Measurements from ENCODE around the gene LINC00305.

The LINC00305 gene

DNA sequence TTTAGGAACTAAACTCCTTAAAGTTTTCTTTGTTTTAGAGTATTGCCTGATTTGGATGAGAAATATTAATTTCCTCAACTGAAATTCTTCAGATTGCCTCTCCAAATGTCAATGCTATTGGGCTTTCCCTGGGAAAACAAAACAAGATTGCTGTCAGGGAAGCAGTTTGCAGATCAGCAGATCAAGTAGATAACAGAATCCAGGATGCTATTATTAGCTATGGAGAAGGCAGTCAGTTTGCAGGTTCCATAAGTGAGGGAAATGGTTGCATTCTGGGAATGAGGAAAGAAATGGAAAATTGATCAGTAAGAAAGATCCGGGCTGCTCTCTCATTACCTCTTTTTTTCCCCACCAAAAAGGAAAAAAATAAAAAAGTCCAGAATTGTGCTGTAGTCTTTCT lies 11.0 kb downstream of the LINC00305 start:
- H3K79me2 ChIP-seq (ENCODE audit: insufficient read depth, low read length) = no peaks in the 10 kb centered on the region
- H3F3A ChIP-seq (ENCODE audit: insufficient read depth) = no peaks in the 10 kb centered on the region
- H3K27ac ChIP-seq (ENCODE audit: low read depth, low read length) = no peak overlapping the region
- H4K20me1 ChIP-seq (ENCODE audit: low read depth, low read length) = no peaks in the 10 kb centered on the region
- H3K9ac ChIP-seq (ENCODE audit: low read length) = no peak overlapping the region
- H3K4me3 ChIP-seq (ENCODE audit: insufficient read depth, low read length, poor library complexity, severe bottlenecking) = no peak overlapping the region
- no peak overlapping the region for H3K4me2 ChIP-seq (ENCODE audit: low read depth, low read length, poor library complexity, severe bottlenecking)
- H3K27me3 ChIP-seq (ENCODE audit: low read length) = no peaks in the 10 kb centered on the region
- H3K9me2 ChIP-seq (replicated peaks; ENCODE audit: insufficient read depth, low read length) = no peaks in the 10 kb centered on the region
- no peak overlapping the region for H2AFZ ChIP-seq (ENCODE audit: low read depth, low read length, severe bottlenecking)
- no peak for TF ChIP-seq EZH2phosphoT487 (conservative IDR thresholded peaks at IDR 0.05; ENCODE audit: low read length)
- TF ChIP-seq, protein P1, sequence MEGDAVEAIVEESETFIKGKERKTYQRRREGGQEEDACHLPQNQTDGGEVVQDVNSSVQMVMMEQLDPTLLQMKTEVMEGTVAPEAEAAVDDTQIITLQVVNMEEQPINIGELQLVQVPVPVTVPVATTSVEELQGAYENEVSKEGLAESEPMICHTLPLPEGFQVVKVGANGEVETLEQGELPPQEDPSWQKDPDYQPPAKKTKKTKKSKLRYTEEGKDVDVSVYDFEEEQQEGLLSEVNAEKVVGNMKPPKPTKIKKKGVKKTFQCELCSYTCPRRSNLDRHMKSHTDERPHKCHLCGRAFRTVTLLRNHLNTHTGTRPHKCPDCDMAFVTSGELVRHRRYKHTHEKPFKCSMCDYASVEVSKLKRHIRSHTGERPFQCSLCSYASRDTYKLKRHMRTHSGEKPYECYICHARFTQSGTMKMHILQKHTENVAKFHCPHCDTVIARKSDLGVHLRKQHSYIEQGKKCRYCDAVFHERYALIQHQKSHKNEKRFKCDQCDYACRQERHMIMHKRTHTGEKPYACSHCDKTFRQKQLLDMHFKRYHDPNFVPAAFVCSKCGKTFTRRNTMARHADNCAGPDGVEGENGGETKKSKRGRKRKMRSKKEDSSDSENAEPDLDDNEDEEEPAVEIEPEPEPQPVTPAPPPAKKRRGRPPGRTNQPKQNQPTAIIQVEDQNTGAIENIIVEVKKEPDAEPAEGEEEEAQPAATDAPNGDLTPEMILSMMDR (IDR thresholded peaks at IDR 0.05; ENCODE audit: insufficient read depth, low read length, poor library complexity, severe bottlenecking) = no peak
- no peaks in the 10 kb centered on the region for H3K9me3 ChIP-seq (ENCODE audit: insufficient read depth, low read length)
- H3K36me3 ChIP-seq (ENCODE audit: low read length) = no peaks in the 10 kb centered on the region

DNA sequence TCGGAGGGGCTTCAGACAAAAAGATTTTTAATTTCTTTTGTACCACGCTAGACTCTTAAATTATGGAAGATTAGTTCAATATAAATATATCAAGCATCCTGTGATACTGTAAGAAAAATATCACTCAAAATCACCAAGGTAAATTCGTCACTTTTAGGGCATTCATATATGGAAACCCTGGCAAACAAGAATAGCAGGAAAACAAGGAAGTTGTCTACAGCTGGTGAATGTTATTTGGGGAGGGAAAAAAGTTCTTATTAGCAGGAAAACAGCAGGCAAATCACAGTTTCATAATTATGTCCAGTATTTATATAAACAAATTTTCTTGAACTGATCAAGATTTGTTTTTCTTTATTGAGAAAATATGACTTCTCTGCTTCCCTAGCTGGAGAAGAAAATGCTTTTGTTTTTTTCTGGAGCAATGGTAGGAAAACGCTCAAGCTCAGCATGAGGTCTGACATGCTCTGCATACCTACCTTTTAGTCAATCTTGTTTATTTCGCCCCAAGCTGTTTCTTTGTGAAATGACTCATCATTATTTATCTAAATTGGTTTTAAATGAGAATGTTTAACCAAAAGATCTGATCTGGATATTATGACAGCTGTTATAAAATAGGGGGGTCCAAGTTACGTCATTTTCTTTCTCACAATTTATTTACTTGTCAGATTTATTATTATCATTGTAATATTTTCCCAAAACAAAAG lies 14.7 kb downstream of the LINC00305 start:
- no peak overlapping the region for H3K4me2 ChIP-seq (ENCODE audit: low read depth, low read length, poor library complexity, severe bottlenecking)
- H3K9me2 ChIP-seq (replicated peaks; ENCODE audit: insufficient read depth, low read length) = no peaks in the 10 kb centered on the region
- H2AFZ ChIP-seq (ENCODE audit: low read depth, low read length, severe bottlenecking) = no peak overlapping the region
- no peaks in the 10 kb centered on the region for H3F3A ChIP-seq (ENCODE audit: insufficient read depth)
- no peaks in the 10 kb centered on the region for H3K79me2 ChIP-seq (ENCODE audit: insufficient read depth, low read length)
- H4K20me1 ChIP-seq (ENCODE audit: low read depth, low read length) = no peaks in the 10 kb centered on the region
- no peak overlapping the region for H3K4me3 ChIP-seq (ENCODE audit: insufficient read depth, low read length, poor library complexity, severe bottlenecking)
- H3K36me3 ChIP-seq (ENCODE audit: low read length) = no peaks in the 10 kb centered on the region
- no peak for TF ChIP-seq EZH2phosphoT487 (conservative IDR thresholded peaks at IDR 0.05; ENCODE audit: low read length)
- TF ChIP-seq, protein P1 (IDR thresholded peaks at IDR 0.05; ENCODE audit: insufficient read depth, low read length, poor library complexity, severe bottlenecking) = no peak
- no peaks in the 10 kb centered on the region for H3K27me3 ChIP-seq (ENCODE audit: low read length)
- no peak overlapping the region for H3K9ac ChIP-seq (ENCODE audit: low read length)
- H3K27ac ChIP-seq (ENCODE audit: low read depth, low read length) = no peak overlapping the region
- no peaks in the 10 kb centered on the region for H3K9me3 ChIP-seq (ENCODE audit: insufficient read depth, low read length)

DNA sequence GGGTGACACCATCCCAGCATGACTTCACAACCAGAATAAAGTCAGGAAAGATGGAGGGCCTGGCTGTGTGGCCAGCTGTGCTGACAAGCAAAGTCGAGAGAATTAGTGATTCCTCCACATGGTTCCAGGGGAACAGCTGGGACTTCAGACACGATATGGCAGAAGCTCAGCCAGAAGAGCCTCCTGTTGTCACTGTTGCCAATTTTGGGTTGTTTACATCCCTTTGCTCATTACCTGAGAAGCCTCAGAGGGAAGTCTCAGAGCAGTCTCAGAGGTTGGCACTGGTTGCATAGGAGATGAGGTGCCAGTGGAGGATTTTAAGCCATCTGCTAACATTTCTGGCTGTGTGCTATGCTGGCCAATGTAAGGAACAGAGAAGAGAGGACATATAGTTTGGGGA lies 16.0 kb downstream of the LINC00305 start:
- Histone ChIP-seq H4K20me1 (ENCODE audit: low read depth, low read length) (no peaks in the 10 kb centered on the region), H3K27ac (ENCODE audit: low read depth, low read length) (no peak overlapping the region), H3K4me3 (ENCODE audit: insufficient read depth, low read length, poor library complexity, severe bottlenecking) (no peak overlapping the region), H3K4me2 (ENCODE audit: low read depth, low read length, poor library complexity, severe bottlenecking) (no peak overlapping the region), H3F3A (ENCODE audit: insufficient read depth) (no peaks in the 10 kb centered on the region), H3K9me2 (replicated peaks; ENCODE audit: insufficient read depth, low read length) (no peaks in the 10 kb centered on the region), H3K79me2 (ENCODE audit: insufficient read depth, low read length) (no peaks in the 10 kb centered on the region), H2AFZ (ENCODE audit: low read depth, low read length, severe bottlenecking) (no peak overlapping the region), H3K36me3 (ENCODE audit: low read length) (no peaks in the 10 kb centered on the region), H3K9ac (ENCODE audit: low read length) (no peak overlapping the region), H3K27me3 (ENCODE audit: low read length) (no peaks in the 10 kb centered on the region), H3K9me3 (ENCODE audit: insufficient read depth, low read length) (no peaks in the 10 kb centered on the region)
- TF ChIP-seq, protein P1 (IDR thresholded peaks at IDR 0.05; ENCODE audit: insufficient read depth, low read length, poor library complexity, severe bottlenecking) = no peak
- no peak for TF ChIP-seq EZH2phosphoT487 (conservative IDR thresholded peaks at IDR 0.05; ENCODE audit: low read length)

All from SU-DHL-6 (cell line).